Activated CD8-positive, alpha-beta T cell treated with anti-CD3 and anti-CD28 coated beads, Interleukin-2, amount 10 ng/mL, durations not matched to agents 7 days and 5 days (primary cell): ENCODE data around the gene MYLK. TPM values are rescaled to one million over a fixed set of nuclear protein-coding genes. Genes with fewer than 3 reads are reported as not detected.

Experiments
- ATAC-seq: fragments of 150-1000 bp; cut with Tn5 transposase; one replicate; pipeline ENCODE4 v1.10.0; 2021; ENCODE audit warnings: moderate library complexity
- CTCF ChIA-PET: fragments of 350-600 bp; sonication (Branson Sonifier 250); formaldehyde crosslinking; loops from one replicate; lab custom pipeline; 2021; ENCODE audit warnings: antibody characterized with exemption; lab: Charles Lee
- POLR2A ChIA-PET: fragments of 350-600 bp; sonication (Branson Sonifier 250); formaldehyde crosslinking; loops from one replicate; lab custom pipeline; 2021; ENCODE audit warnings: antibody characterized with exemption; lab: Charles Lee
- DNase-seq: peaks from one replicate; pipeline ENCODE4 v3.0.0-alpha.2; 2020
- H3K27ac Mint-ChIP-seq: one replicate; pipeline ENCODE4 v1.8.0; 2021; ENCODE audit warnings: mild to moderate bottlenecking, mixed read lengths
- H3K27me3 Mint-ChIP-seq: one replicate; pipeline ENCODE4 v1.8.0; 2021; ENCODE audit warnings: low read depth, mixed read lengths
- H3K36me3 Mint-ChIP-seq: one replicate; pipeline ENCODE4 v1.8.0; 2021; ENCODE audit warnings: low read depth, mixed read lengths
- H3K4me1 Mint-ChIP-seq: one replicate; pipeline ENCODE4 v1.8.0; 2021; ENCODE audit warnings: low read depth, mixed read lengths
- H3K4me3 Mint-ChIP-seq: one replicate; pipeline ENCODE4 v1.8.0; 2021; ENCODE audit warnings: mild to moderate bottlenecking, mixed read lengths
- H3K9me3 Mint-ChIP-seq: one replicate; pipeline ENCODE4 v1.8.0; 2022; ENCODE audit warnings: mixed read lengths; ENCODE audit not compliant: insufficient read depth
- total RNA-seq, 2 experiments: library from RNA; stranded (reverse); gene quantifications; one replicate each; pipeline ENCODE4 v1.2.3, GENCODE V29; 2021

Gene MYLK
- total RNA-seq, 2 experiments from 2014 or later: not detected

DNA sequence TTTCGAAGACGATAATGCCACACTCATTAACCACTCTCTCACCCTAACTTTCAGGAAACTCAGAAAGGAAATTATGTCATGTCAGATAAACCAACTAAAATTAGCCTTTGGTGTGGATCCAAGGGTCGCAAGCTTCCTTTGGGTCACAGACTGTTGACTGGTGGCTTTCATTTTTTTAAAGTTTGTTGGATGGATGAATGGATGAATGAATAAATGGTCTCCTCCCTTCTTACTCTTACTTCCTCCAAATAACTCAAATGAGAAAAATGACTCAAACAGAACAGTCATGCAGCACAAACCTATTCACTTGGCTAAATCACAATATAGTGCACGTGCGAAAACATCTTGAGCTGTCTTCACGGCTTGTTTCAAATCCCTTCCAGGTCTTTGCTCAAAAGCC is 216.3 kb downstream of the MYLK start:
- Mint-ChIP-seq H3K36me3 (no peaks in the 10 kb centered on the region), H3K27me3 (peaks cover 18% of the 10 kb centered on the region), H3K27ac (no peak overlapping the region), H3K9me3 (no peaks in the 10 kb centered on the region), H3K4me3 (no peak overlapping the region), H3K4me1 (peaks cover 6% of the 10 kb centered on the region)
- CTCF ChIA-PET: no interaction called here
- ATAC-seq (no peak), DNase-seq (no peak)
- POLR2A ChIA-PET: no interaction called here

DNA sequence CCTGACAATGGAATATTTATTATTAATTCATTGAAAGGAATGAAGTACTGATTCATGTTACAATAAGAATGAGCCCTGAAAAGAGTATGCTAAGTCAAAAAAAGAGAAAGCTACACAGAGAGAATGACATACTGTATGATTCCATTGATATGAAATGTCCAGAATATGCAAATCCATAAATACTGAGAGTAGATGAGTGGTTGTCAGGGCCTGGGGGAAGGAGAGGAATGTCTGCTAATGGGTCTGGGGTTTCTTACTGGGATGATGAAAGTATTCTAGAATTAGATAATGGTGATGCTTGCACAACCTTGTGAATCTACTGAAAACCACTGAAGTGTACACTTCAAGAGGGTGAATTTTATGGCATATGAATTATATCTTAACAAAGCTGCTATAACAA is 219.4 kb downstream of the MYLK start:
- H3K27ac Mint-ChIP-seq: no peak overlapping the region
- peaks cover 6% of the 10 kb centered on the region for H3K4me1 Mint-ChIP-seq
- ChIA-PET POLR2A (no interaction called here), CTCF (no interaction called here)
- peaks cover 13% of the 10 kb centered on the region for H3K27me3 Mint-ChIP-seq
- no peak overlapping the region for H3K4me3 Mint-ChIP-seq
- ATAC-seq: no peak
- no peaks in the 10 kb centered on the region for H3K9me3 Mint-ChIP-seq
- H3K36me3 Mint-ChIP-seq: no peaks in the 10 kb centered on the region
- no peak for DNase-seq

DNA sequence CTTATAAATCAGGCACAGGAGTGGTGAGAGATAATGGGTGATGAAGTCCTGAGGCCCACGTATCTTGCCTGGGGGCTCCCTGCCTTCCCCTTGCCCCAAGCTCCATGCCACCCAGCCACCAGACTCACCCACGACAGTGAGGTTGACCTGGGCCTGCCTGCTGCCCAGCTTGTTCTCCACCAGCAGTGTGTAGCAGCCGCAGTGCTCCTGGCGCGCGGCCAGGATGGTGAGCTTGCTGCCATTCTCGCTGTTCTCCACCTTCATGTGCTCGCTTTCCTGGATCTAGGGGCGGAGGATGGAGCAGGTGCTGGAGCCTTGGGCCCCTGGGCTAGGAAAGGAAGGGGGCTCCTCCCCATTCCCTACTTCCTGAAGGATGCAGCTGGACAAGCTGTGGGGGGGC is 220.2 kb downstream of the MYLK start:
- no peak for ATAC-seq
- no peaks in the 10 kb centered on the region for H3K36me3 Mint-ChIP-seq

DNA sequence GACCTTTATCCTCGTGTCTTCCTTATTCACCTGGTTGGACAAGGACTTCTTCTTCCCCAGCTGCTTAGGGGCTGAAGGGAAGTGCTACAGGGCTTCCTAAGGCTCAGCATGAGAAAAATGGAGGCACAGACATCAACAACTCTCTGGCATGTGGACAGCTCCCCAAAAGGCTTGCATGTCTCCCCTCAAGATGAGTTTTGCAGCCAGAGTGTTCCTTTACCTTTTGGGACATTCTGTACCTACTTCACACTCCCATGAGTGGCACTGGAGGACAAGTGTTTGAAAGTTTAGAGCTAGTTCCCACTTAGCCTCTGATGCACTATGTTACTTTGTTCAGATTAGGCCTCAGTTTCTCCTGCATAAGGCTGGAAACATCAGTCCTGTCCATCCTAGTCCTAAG is 222.2 kb downstream of the MYLK start:
- ChIA-PET POLR2A (no interaction called here), CTCF (interaction anchor here (0.8 to 2.5 kb wide), 3 partner anchors 10 to 71 kb away, joined by 3 to 10 read pairs (median 3); no protein-coding TSS in a partner anchor)
- Mint-ChIP-seq H3K4me1 (no peaks in the 10 kb centered on the region), H3K36me3 (no peaks in the 10 kb centered on the region), H3K4me3 (no peak overlapping the region), H3K9me3 (no peaks in the 10 kb centered on the region), H3K27ac (no peak overlapping the region), H3K27me3 (peaks cover 11% of the 10 kb centered on the region)
- no peak for ATAC-seq
- no peak for DNase-seq

More for the DNA sequence above, 220.2 kb downstream of the MYLK start:
- Mint-ChIP-seq H3K4me1 (peaks cover 6% of the 10 kb centered on the region), H3K27me3 (peaks cover 16% of the 10 kb centered on the region), H3K4me3 (no peak overlapping the region), H3K27ac (no peak overlapping the region), H3K9me3 (no peaks in the 10 kb centered on the region)
- POLR2A ChIA-PET: no interaction called here
- DNase-seq: no peak
- CTCF ChIA-PET: no interaction called here

DNA sequence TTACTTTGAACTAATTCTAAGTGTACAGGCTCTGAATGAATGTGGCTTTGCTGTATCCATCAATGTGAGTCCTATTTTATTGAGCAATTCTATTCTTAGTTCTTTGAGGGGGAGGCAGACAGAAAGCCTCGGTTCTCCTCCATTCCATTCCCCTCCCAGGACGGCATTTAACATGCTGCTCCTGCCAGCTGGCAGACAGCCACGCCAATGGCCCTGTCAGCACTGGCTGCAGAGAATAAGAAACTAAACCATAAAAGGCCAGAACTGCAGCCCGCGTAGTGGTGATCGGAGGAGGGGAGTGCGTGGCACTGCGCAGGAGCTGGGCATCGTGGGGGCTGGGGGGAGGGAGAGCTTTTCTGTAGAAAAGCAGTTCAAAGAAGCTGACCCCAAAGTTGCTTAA is 223.2 kb downstream of the MYLK start:
- DNase-seq (no peak), ATAC-seq (no peak)
- H3K9me3 Mint-ChIP-seq: no peaks in the 10 kb centered on the region
- H3K36me3 Mint-ChIP-seq: no peaks in the 10 kb centered on the region
- no peak overlapping the region for H3K4me3 Mint-ChIP-seq
- ChIA-PET CTCF (interaction anchor here (1.9 to 2.5 kb wide), 2 partner anchors 9 to 19 kb away, joined by 10 read pairs; no protein-coding TSS in a partner anchor), POLR2A (no interaction called here)
- H3K27ac Mint-ChIP-seq: no peak overlapping the region
- peaks cover 8% of the 10 kb centered on the region for H3K27me3 Mint-ChIP-seq
- no peaks in the 10 kb centered on the region for H3K4me1 Mint-ChIP-seq

DNA sequence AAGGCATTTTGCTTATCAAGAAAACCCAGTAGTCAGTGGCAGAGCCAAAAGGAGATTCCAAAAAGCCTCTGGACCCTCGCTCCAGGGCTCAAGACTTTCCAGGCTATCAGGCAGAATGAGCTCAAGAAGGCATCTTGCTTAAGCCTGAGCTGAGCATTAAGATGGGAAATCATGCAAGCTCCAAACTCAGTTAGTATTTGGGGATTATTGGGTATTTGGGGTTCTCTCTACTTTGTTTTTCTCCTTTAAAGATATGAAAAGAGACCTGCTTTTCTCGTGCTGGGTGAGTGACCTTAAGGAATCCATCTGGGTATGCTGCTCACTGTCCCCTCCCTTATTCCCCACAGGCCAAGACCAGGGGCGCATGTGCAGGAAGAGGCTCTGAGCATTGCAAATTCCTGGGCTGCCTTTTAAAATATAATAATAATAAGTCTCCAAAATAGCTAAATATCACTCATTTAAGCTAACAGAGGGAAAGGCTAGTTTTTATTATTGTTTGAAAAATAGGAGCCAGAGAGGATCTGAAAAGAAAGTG is 223.9 kb downstream of the MYLK start:
- ATAC-seq: no peak
- Mint-ChIP-seq H3K4me1 (no peaks in the 10 kb centered on the region), H3K9me3 (no peaks in the 10 kb centered on the region), H3K27ac (no peak overlapping the region), H3K36me3 (no peaks in the 10 kb centered on the region), H3K27me3 (peaks cover 5% of the 10 kb centered on the region), H3K4me3 (no peak overlapping the region)
- DNase-seq: no peak
- POLR2A ChIA-PET: no interaction called here
- CTCF ChIA-PET: interaction anchor here (0.7 to 2.5 kb wide), 3 partner anchors 8 to 64 kb away, joined by 4 to 10 read pairs (median 10); no protein-coding TSS in a partner anchor

DNA sequence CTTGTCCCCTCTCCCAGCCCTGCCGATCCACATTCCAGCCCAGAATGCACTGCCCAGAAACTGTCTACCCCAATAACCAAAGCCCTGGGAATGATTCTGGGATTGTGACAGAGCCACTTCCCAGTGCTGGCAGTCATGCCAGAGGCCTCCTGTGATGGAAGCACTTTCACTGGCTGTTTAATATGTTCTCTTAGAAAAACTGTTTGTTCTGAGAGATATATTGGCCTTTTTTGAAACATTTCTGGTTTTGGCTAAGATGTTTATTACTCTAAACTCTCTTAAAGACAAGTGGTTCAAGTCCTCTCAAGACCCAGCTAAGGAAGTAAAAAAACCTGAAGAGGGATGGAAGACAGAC is 225.3 kb downstream of the MYLK start:
- no peak overlapping the region for H3K4me3 Mint-ChIP-seq
- peaks cover 2% of the 10 kb centered on the region for H3K27me3 Mint-ChIP-seq
- no peaks in the 10 kb centered on the region for H3K9me3 Mint-ChIP-seq
- ChIA-PET CTCF (interaction anchor here (1.9 kb wide), 1 partner anchor 17 kb away, joined by 10 read pairs; no protein-coding TSS in a partner anchor), POLR2A (no interaction called here)
- H3K36me3 Mint-ChIP-seq: no peaks in the 10 kb centered on the region
- H3K27ac Mint-ChIP-seq: no peak overlapping the region
- DNase-seq (no peak), ATAC-seq (no peak)
- no peaks in the 10 kb centered on the region for H3K4me1 Mint-ChIP-seq

DNA sequence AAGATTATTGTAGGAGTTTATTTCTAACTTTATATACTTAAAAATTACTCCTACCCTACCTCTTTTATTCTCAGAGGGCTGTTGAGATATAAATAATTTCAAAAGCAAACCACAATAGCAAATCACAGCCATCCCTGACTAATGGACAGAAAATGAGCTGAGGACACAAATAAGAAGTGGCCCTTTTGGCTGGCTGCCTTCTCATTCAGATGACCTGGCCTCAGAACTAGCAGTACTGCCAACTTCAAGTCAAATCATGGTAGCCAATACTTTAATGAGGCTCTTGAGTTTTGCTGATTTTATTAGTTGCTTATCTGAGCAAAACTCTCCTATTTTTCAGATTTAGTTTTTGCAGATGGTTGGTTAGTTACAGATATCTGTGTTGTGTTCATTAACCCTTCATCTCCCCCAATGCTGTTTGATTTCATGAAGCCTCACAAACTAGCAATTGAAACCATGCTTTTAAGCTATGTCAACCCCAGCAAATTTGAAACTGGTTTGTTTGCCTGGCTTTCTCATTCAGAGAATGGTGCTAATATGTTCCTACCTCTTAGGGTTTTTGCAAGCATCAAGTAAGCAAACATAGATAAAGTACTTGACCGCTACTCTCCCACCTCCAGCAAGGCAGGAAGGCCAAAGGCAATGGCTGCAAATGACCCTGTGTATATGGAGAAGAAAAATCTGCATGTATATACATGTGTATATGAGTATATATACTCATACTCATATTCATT is 225.8 kb downstream of the MYLK start:
- CTCF ChIA-PET: no interaction called here

DNA sequence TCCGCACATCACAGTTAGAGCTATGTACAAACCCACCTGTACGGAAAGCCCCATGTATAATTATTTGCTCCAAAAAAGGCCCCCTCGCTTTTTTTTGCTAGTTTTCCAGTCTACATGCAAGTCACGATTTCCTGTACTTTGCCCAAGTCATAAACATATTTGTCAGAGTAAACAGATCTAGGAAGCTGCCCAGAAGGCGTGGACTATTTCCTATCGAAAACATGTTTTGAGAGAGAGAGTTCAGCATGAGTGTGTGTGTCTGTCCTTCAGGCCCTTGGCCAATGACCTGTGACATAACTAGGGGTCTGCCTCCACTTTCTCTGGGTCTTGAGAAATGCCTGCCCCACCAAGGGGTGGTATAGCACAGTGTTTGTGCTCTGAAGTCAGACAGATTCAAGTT is 226.6 kb downstream of the MYLK start:
- POLR2A ChIA-PET: no interaction called here
- Mint-ChIP-seq H3K4me3 (no peak overlapping the region), H3K36me3 (no peaks in the 10 kb centered on the region), H3K4me1 (no peaks in the 10 kb centered on the region), H3K27ac (no peak overlapping the region), H3K9me3 (no peaks in the 10 kb centered on the region), H3K27me3 (peaks cover 2% of the 10 kb centered on the region)
- ATAC-seq (no peak), DNase-seq (no peak)
- CTCF ChIA-PET: interaction anchor here (0.7 kb wide), 1 partner anchor 66 kb away, joined by 3 read pairs; no protein-coding TSS in a partner anchor

More for the DNA sequence above, 225.8 kb downstream of the MYLK start:
- H3K27ac Mint-ChIP-seq: no peak overlapping the region
- DNase-seq (no peak), ATAC-seq (no peak)
- H3K4me1 Mint-ChIP-seq: no peaks in the 10 kb centered on the region
- peaks cover 2% of the 10 kb centered on the region for H3K27me3 Mint-ChIP-seq
- POLR2A ChIA-PET: no interaction called here
- H3K9me3 Mint-ChIP-seq: no peaks in the 10 kb centered on the region
- H3K36me3 Mint-ChIP-seq: no peaks in the 10 kb centered on the region
- no peak overlapping the region for H3K4me3 Mint-ChIP-seq

DNA sequence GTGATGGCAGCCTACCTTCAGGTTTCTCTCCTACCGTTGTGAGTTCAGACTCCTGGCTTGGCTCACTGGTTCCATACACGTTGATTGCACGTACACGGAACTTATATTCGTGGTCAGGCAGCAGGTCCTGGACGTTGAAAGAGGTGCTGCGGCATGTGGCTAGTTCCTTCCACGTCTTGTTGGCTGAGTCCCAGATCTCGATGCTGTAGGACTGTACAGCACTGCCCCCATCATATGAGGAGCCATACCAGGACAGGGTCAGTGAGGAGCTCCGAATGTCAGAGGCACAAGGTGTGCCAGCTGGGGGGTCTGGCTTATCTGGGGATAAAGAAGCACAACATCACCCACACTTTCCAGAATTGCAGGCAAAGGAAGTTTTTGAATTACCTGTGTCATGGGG is 227.0 kb downstream of the MYLK start:
- no peak for DNase-seq
- CTCF ChIA-PET: interaction anchor here (0.7 kb wide), 1 partner anchor 66 kb away, joined by 3 read pairs; no protein-coding TSS in a partner anchor
- H3K9me3 Mint-ChIP-seq: no peaks in the 10 kb centered on the region

DNA sequence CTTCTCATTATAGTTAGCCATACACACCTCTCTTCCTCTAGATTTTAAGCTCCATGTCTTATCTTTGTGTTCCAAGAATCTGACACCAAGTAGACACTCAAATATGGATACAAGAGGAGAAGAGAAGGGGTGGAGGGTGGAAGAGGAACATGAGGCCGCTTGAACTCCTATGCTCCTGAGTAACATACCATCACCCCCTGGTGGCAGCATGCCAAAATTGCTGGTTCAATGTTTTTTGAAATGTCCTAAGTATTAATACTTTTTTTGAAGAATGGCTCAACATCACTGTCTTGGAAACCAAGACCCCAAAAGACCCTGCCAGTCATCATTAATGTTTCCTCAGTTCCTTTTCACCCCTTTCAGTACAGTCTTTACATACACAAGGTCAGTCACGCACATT is 227.4 kb downstream of the MYLK start:
- H3K4me3 Mint-ChIP-seq: no peak overlapping the region
- H3K27ac Mint-ChIP-seq: no peak overlapping the region

More for the DNA sequence above, 227.0 kb downstream of the MYLK start:
- H3K36me3 Mint-ChIP-seq: no peaks in the 10 kb centered on the region
- H3K27me3 Mint-ChIP-seq: peaks cover 2% of the 10 kb centered on the region
- POLR2A ChIA-PET: no interaction called here
- no peak for ATAC-seq
- H3K4me3 Mint-ChIP-seq: no peak overlapping the region
- H3K4me1 Mint-ChIP-seq: no peaks in the 10 kb centered on the region
- H3K27ac Mint-ChIP-seq: no peak overlapping the region

DNA sequence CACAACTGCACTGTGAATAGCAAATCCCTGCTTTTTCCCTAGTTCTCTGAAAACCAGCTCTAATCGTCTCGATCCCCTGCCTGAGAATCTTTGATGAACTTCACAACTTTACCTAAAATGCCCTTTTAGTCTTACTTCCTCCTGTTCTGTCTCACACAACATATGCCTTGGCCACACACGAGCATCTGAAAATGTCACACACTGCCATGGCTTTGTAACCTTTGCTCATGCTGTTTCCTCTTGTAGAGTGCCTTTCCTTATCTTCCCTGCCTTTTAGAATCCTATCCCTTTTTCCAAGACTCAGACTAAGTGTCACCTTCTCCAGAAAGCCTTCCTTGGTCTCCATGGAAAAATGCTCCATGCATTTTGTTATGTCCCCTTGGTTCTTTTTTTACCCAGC is 227.9 kb downstream of the MYLK start:
- no peak for DNase-seq
- CTCF ChIA-PET: interaction anchor here (1.6 to 7.2 kb wide), 3 partner anchors 14 to 68 kb away, joined by 4 to 45 read pairs (median 5); no protein-coding TSS in a partner anchor
- no peak for ATAC-seq
- Mint-ChIP-seq H3K9me3 (no peaks in the 10 kb centered on the region), H3K4me1 (no peaks in the 10 kb centered on the region), H3K27ac (no peak overlapping the region), H3K4me3 (no peak overlapping the region), H3K36me3 (no peaks in the 10 kb centered on the region), H3K27me3 (peaks cover 2% of the 10 kb centered on the region)
- POLR2A ChIA-PET: no interaction called here

More for the DNA sequence above, 227.4 kb downstream of the MYLK start:
- no peaks in the 10 kb centered on the region for H3K4me1 Mint-ChIP-seq
- H3K36me3 Mint-ChIP-seq: no peaks in the 10 kb centered on the region
- ATAC-seq (no peak), DNase-seq (no peak)
- ChIA-PET CTCF (interaction anchor here (1.6 to 7.2 kb wide), 2 partner anchors 15 to 67 kb away, joined by 5 to 45 read pairs; no protein-coding TSS in a partner anchor), POLR2A (no interaction called here)
- H3K27me3 Mint-ChIP-seq: peaks cover 2% of the 10 kb centered on the region
- H3K9me3 Mint-ChIP-seq: no peaks in the 10 kb centered on the region
